GM23338 (cell line): ENCODE results near the gene SRGN. TPM values are rescaled to one million over a fixed set of nuclear protein-coding genes. Genes with fewer than 3 reads are reported as not detected.

Experiments used
- ATAC-seq: fragments of 200-7000 bp; cut with Tn5 transposase; 3 replicates; pipeline ENCODE4 v1.9.1; 2020
- DNase-seq: peaks from one replicate; pipeline ENCODE4 v3.0.0-alpha.2; 2015; ENCODE audit warnings: low spot score
- H2AFZ ChIP-seq: fragments of 200-600 bp; sonication (generic); 2 replicates; pipeline ENCODE4 v1.8.0; 2016; ENCODE audit warnings: antibody characterized with exemption, mild to moderate bottlenecking, moderate library complexity
- H3F3A ChIP-seq: fragments of 200-600 bp; sonication (generic); replicated peaks from 2 replicates; pipeline ENCODE4 v1.8.0; 2017; ENCODE audit warnings: antibody characterized with exemption, mixed run types, low read depth
- H3K27ac ChIP-seq: fragments of 200-600 bp; sonication (generic); 2 replicates; pipeline ENCODE4 v1.6.1; 2016; ENCODE audit warnings: low read depth
- H3K27me3 ChIP-seq: fragments of 200-600 bp; sonication (generic); 2 replicates; pipeline ENCODE4 v1.8.0; 2016; ENCODE audit warnings: mild to moderate bottlenecking, mixed run types, moderate library complexity; ENCODE audit not compliant: insufficient read depth
- H3K36me3 ChIP-seq: fragments of 200-600 bp; sonication (generic); 2 replicates; pipeline ENCODE4 v1.8.0; 2016; ENCODE audit warnings: mild to moderate bottlenecking; ENCODE audit not compliant: insufficient read depth
- H3K4me1 ChIP-seq: fragments of 200-600 bp; sonication (generic); 2 replicates; pipeline ENCODE4 v1.8.0; 2016; ENCODE audit warnings: mild to moderate bottlenecking, moderate library complexity; ENCODE audit not compliant: insufficient read depth
- H3K4me2 ChIP-seq: fragments of 200-600 bp; sonication (generic); 2 replicates; pipeline ENCODE4 v1.7.1; 2017; ENCODE audit warnings: mixed run types
- H3K4me3 ChIP-seq: fragments of 200-600 bp; sonication (generic); 2 replicates; pipeline ENCODE4 v1.6.1; 2016; ENCODE audit warnings: mixed run types
- H3K79me2 ChIP-seq: fragments of 200-600 bp; sonication (generic); replicated peaks from 2 replicates; pipeline ENCODE4 v1.8.0; 2017; ENCODE audit warnings: mild to moderate bottlenecking; ENCODE audit not compliant: insufficient read depth
- H3K9me2 ChIP-seq: fragments of 200-600 bp; sonication (generic); 2 replicates; pipeline ENCODE4 v1.8.0; 2017; ENCODE audit not compliant: insufficient read depth
- H4K20me1 ChIP-seq: fragments of 200-600 bp; sonication (generic); replicated peaks from 2 replicates; pipeline ENCODE4 v1.8.0; 2017; ENCODE audit warnings: mild to moderate bottlenecking; ENCODE audit not compliant: insufficient read depth
- H3K27ac Mint-ChIP-seq: 2 replicates; pipeline ENCODE4 v1.8.0; 2020; ENCODE audit warnings: inconsistent platforms, mild to moderate bottlenecking, moderate library complexity, mixed read lengths
- H3K27me3 Mint-ChIP-seq: 3 replicates; pipeline ENCODE4 v1.8.0; 2022; ENCODE audit warnings: low read depth, mild to moderate bottlenecking, moderate library complexity, mixed read lengths, inconsistent platforms; ENCODE audit not compliant: insufficient read depth, poor library complexity
- H3K36me3 Mint-ChIP-seq: 3 replicates; pipeline ENCODE4 v1.8.0; 2021; ENCODE audit warnings: low read depth, mild to moderate bottlenecking, inconsistent platforms, moderate library complexity, mixed read lengths
- H3K4me1 Mint-ChIP-seq: 3 replicates; pipeline ENCODE4 v1.8.0; 2020; ENCODE audit warnings: mild to moderate bottlenecking, inconsistent platforms, mixed read lengths
- H3K4me3 Mint-ChIP-seq: 3 replicates; pipeline ENCODE4 v1.8.0; 2021; ENCODE audit warnings: moderate library complexity, mild to moderate bottlenecking, inconsistent platforms, mixed read lengths
- H3K9me3 Mint-ChIP-seq: 3 replicates; pipeline ENCODE4 v1.8.0; 2020; ENCODE audit warnings: moderate library complexity, mild to moderate bottlenecking, inconsistent platforms, mixed read lengths
- CREB1 ChIP-seq: fragments of 250-450 bp; sonication (Bioruptor Pico); IDR thresholded peaks from 2 replicates; pipeline ENCODE4 v1.5.0; 2020; ENCODE audit warnings: low read depth, mild to moderate bottlenecking, moderate library complexity
- CTCF ChIP-seq, 2 experiments: fragments of 200-600 bp in 1 of 2; sonication (generic) in 1 of 2; conservative IDR thresholded peaks; 2 replicates each; pipeline versions ENCODE4 v1.5.1 to v1.6.1; 2016 to 2017; ENCODE audit warnings: antibody characterized with exemption in 2 of 2, low read depth in 2 of 2, mild to moderate bottlenecking in 2 of 2, moderate library complexity in 1 of 2
- EZH2 ChIP-seq: fragments of 200-600 bp; sonication (generic); IDR thresholded peaks from one replicate; pipeline ENCODE4 v1.8.0; 2017; ENCODE audit warnings: antibody characterized with exemption, mild to moderate bottlenecking, low read depth; ENCODE audit not compliant: unreplicated experiment
- EZH2phosphoT487 ChIP-seq: fragments of 200-600 bp; sonication (generic); IDR thresholded peaks from one replicate; pipeline ENCODE4 v1.8.1; 2018; ENCODE audit warnings: antibody characterized with exemption; ENCODE audit not compliant: unreplicated experiment
- JUNB ChIP-seq: IDR thresholded peaks from one replicate; pipeline ENCODE4 v1.6.1; 2016; ENCODE audit warnings: antibody characterized with exemption; ENCODE audit not compliant: unreplicated experiment
- NANOG ChIP-seq: IDR thresholded peaks from 2 replicates; pipeline ENCODE4 v1.6.1; 2016; ENCODE audit warnings: antibody characterized with exemption, borderline replicate concordance
- POLR2AphosphoS5 ChIP-seq: IDR thresholded peaks from 2 replicates; pipeline ENCODE4 v1.6.1; 2016; ENCODE audit warnings: antibody characterized with exemption, low read depth
- REST ChIP-seq: IDR thresholded peaks from one replicate; pipeline ENCODE4 v1.6.1; 2018; ENCODE audit warnings: antibody characterized with exemption; ENCODE audit not compliant: unreplicated experiment
- STAT1 ChIP-seq: IDR thresholded peaks from one replicate; pipeline ENCODE4 v1.6.1; 2016; ENCODE audit warnings: antibody characterized with exemption; ENCODE audit not compliant: unreplicated experiment
- ZNF114 ChIP-seq: fragments of 250-450 bp; sonication (Bioruptor Pico); IDR thresholded peaks from 2 replicates; pipeline ENCODE4 v1.5.0; 2020; ENCODE audit warnings: mild to moderate bottlenecking, moderate library complexity
- ZNF331 ChIP-seq: fragments of 250-450 bp; sonication (Bioruptor Pico); IDR thresholded peaks from 2 replicates; pipeline ENCODE4 v1.5.0; 2020; ENCODE audit warnings: low read depth, mild to moderate bottlenecking, moderate library complexity
- ZNF462 ChIP-seq: fragments of 250-450 bp; sonication (Bioruptor Pico); IDR thresholded peaks from 2 replicates; pipeline ENCODE4 v1.5.0; 2020; ENCODE audit warnings: mild to moderate bottlenecking, moderate library complexity
- polyA plus RNA-seq: library from polyadenylated mRNA; unstranded; fragments of >200 nt; fragmentation: Nextera tagmentation; extraction: Ambion mirVana; gene quantifications from 2 replicates; pipeline ENCODE4 v1.2.1, GENCODE V29; 2016
- total RNA-seq: library from RNA; depleted of rRNA; stranded (reverse); fragments of >200 nt; shearing (Covaris generic); gene quantifications from 2 replicates; pipeline ENCODE4 v1.2.3, GENCODE V29; 2014
- TF ChIP-seq, protein P1 (sequence below): IDR thresholded peaks from 2 replicates; pipeline ENCODE4 v1.6.1; 2016; ENCODE audit warnings: antibody characterized with exemption

SRGN gene
- total and polyA plus RNA-seq, 2 experiments from 2014 or later = not detected

GRCh38 chr10:69051710-69052487 is 36.0 kb upstream of the SRGN start:
- H3K9me2 ChIP-seq = no peaks in the 10 kb centered on the region
- no peak overlapping the region for H3K4me3 ChIP-seq
- no peaks in the 10 kb centered on the region for H3K9me3 Mint-ChIP-seq
- no peaks in the 10 kb centered on the region; the same call in 1 of the 3 replicates for H3K4me1 Mint-ChIP-seq
- H3K4me1 ChIP-seq = no peaks in the 10 kb centered on the region
- H4K20me1 ChIP-seq = no peaks in the 10 kb centered on the region
- no peak overlapping the region for H3K27ac ChIP-seq
- no peak overlapping the region for H3K4me2 ChIP-seq
- H3K4me3 Mint-ChIP-seq = no peak overlapping the region
- peak overlapping the region; percentile 61; the same call in 1 of the 2 replicates for H3K27ac Mint-ChIP-seq
- DNase-seq (peak; percentile 33), ATAC-seq (peak; percentile 61; the same call in 2 of the 3 replicates)
- H3K79me2 ChIP-seq = no peaks in the 10 kb centered on the region
- no peak for TF ChIP-seq CTCF (conservative IDR thresholded peaks at IDR 0.05; ENCODE audit: low read depth in 2 of 2)
- no peak for TF ChIP-seq NANOG
- TF ChIP-seq REST = no peak
- TF ChIP-seq STAT1 = no peak
- TF ChIP-seq JUNB = no peak
- TF ChIP-seq, protein P1, sequence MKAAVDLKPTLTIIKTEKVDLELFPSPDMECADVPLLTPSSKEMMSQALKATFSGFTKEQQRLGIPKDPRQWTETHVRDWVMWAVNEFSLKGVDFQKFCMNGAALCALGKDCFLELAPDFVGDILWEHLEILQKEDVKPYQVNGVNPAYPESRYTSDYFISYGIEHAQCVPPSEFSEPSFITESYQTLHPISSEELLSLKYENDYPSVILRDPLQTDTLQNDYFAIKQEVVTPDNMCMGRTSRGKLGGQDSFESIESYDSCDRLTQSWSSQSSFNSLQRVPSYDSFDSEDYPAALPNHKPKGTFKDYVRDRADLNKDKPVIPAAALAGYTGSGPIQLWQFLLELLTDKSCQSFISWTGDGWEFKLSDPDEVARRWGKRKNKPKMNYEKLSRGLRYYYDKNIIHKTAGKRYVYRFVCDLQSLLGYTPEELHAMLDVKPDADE = no peak
- no peak for TF ChIP-seq EZH2phosphoT487
- TF ChIP-seq CREB1 (CRISPR knock-in tag) = no peak
- TF ChIP-seq POLR2AphosphoS5 = no peak
- TF ChIP-seq ZNF331 = no peak
- TF ChIP-seq ZNF462 = no peak
- no peak for TF ChIP-seq ZNF114 (CRISPR knock-in tag)
- TF ChIP-seq EZH2 = no peak
- H3K27me3 ChIP-seq = no peaks in the 10 kb centered on the region
- H3K27me3 Mint-ChIP-seq = peaks cover 10% of the 10 kb centered on the region
- H3K36me3 ChIP-seq = no peaks in the 10 kb centered on the region
- peak overlapping the region; percentile 63; the same call in 1 of the 2 replicates for H2AFZ ChIP-seq
- no peaks in the 10 kb centered on the region for H3F3A ChIP-seq
- no peaks in the 10 kb centered on the region; the same call in 2 of the 3 replicates for H3K36me3 Mint-ChIP-seq
